HepG2 (cell line): Measurements from ENCODE around the gene TH. TPM values are rescaled to one million over a fixed set of nuclear protein-coding genes. Genes with fewer than 3 reads are reported as not detected.

Experiments used
- HMG20A ChIP-seq: IDR thresholded peaks from 2 replicates; pipeline ENCODE4 v1.6.1; 2016; ENCODE audit warnings: borderline replicate concordance
- ZNF34 ChIP-seq: sonication (generic); formaldehyde crosslinking; IDR thresholded peaks from 2 replicates; pipeline ENCODE4 v1.4.0; 2020; ENCODE audit warnings: mild to moderate bottlenecking, missing genetic modification reagents, borderline replicate concordance
- ZNF552 ChIP-seq: sonication (generic); formaldehyde crosslinking; IDR thresholded peaks from 2 replicates; pipeline ENCODE4 v1.9.0; 2022; ENCODE audit warnings: missing genetic modification reagents, mild to moderate bottlenecking, borderline replicate concordance
- ZNF567 ChIP-seq: sonication (generic); formaldehyde crosslinking; IDR thresholded peaks from 2 replicates; pipeline ENCODE4 v1.8.1; 2023; ENCODE audit warnings: mild to moderate bottlenecking, missing genetic modification reagents, borderline replicate concordance
- polyA plus RNA-seq, 8 experiments: library from polyadenylated mRNA; depleted of rRNA in 3 of 8; stranded (reverse) in 7 of 8; unstranded in 1 of 8; fragments of >200 nt; fragmentation: Illumina TruSeq in 4 of 8; extraction: Trizol in 4 of 8; gene quantifications; 2 replicates each; pipeline versions ENCODE4 v1.2.1 to v1.2.3, GENCODE V29; 2011 to 2016; ENCODE audit warnings: low read depth in 4 of 8, missing spikeins in 1 of 8, mixed read lengths in 1 of 8; ENCODE audit not compliant: insufficient read depth in 1 of 8
- total RNA-seq, 5 experiments: library from RNA; depleted of rRNA; stranded (reverse); fragments of >200 nt; fragmentation: Illumina TruSeq; extraction: Trizol; gene quantifications; 2 replicates each; pipeline ENCODE4 v1.2.3, GENCODE V29; 2016; ENCODE audit warnings: low read depth in 1 of 5
- TF ChIP-seq, protein P1 (sequence below): sonication (generic); formaldehyde crosslinking; IDR thresholded peaks from 2 replicates; pipeline ENCODE4 v1.8.1; 2022; ENCODE audit warnings: low read depth, mild to moderate bottlenecking, missing genetic modification reagents
- TF ChIP-seq, protein P2 (sequence below): sonication (generic); formaldehyde crosslinking; IDR thresholded peaks from 2 replicates; pipeline ENCODE4 v1.4.0; 2020; ENCODE audit warnings: missing genetic modification reagents
- TF ChIP-seq, protein P3 (sequence below): sonication (generic); formaldehyde crosslinking; IDR thresholded peaks from 2 replicates; pipeline ENCODE4 v1.8.1; 2023; ENCODE audit warnings: mild to moderate bottlenecking, moderate library complexity, missing genetic modification reagents

TH gene
- total and polyA plus RNA-seq, 2 of the 13 experiments (the other 11 are each of a cell fraction or from before 2014, with no cell fraction given), result 0.36 TPM; not detected in 1

DNA sequence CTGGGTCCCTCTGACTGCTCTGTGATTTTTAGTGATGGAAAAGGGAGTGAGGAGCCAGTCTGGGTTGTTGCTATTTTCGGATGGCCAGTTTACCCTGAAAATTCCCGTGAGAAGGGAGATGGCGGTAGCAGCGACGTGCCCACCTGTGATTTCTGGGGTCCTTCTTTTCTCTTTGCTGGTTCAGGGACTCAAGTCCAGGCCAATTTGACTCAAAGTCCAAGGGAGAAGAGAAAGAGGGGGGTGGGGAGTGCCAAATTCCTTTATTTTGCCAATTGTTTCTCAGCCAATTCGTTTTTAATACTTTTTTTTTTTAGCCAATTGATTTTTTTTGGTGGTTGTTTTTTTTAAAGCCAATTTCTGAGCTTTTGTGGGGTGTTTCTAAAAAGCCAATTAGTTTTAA, 39.4 kb downstream of the TH start (continued):
- TF ChIP-seq, protein P1, sequence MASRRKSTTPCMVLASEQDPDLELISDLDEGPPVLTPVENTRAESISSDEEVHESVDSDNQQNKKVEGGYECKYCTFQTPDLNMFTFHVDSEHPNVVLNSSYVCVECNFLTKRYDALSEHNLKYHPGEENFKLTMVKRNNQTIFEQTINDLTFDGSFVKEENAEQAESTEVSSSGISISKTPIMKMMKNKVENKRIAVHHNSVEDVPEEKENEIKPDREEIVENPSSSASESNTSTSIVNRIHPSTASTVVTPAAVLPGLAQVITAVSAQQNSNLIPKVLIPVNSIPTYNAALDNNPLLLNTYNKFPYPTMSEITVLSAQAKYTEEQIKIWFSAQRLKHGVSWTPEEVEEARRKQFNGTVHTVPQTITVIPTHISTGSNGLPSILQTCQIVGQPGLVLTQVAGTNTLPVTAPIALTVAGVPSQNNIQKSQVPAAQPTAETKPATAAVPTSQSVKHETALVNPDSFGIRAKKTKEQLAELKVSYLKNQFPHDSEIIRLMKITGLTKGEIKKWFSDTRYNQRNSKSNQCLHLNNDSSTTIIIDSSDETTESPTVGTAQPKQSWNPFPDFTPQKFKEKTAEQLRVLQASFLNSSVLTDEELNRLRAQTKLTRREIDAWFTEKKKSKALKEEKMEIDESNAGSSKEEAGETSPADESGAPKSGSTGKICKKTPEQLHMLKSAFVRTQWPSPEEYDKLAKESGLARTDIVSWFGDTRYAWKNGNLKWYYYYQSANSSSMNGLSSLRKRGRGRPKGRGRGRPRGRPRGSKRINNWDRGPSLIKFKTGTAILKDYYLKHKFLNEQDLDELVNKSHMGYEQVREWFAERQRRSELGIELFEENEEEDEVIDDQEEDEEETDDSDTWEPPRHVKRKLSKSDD (CRISPR knock-in tag), result no peak
- TF ChIP-seq, protein P2, sequence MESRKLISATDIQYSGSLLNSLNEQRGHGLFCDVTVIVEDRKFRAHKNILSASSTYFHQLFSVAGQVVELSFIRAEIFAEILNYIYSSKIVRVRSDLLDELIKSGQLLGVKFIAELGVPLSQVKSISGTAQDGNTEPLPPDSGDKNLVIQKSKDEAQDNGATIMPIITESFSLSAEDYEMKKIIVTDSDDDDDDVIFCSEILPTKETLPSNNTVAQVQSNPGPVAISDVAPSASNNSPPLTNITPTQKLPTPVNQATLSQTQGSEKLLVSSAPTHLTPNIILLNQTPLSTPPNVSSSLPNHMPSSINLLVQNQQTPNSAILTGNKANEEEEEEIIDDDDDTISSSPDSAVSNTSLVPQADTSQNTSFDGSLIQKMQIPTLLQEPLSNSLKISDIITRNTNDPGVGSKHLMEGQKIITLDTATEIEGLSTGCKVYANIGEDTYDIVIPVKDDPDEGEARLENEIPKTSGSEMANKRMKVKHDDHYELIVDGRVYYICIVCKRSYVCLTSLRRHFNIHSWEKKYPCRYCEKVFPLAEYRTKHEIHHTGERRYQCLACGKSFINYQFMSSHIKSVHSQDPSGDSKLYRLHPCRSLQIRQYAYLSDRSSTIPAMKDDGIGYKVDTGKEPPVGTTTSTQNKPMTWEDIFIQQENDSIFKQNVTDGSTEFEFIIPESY (CRISPR knock-in tag), result peak; percentile 65; the same call in 1 of the 2 replicates
- TF ChIP-seq ZNF567 (CRISPR knock-in tag) (no peak), HMG20A (CRISPR knock-in tag) (no peak), ZNF552 (CRISPR knock-in tag) (no peak), ZNF34 (CRISPR knock-in tag) (no peak)
- TF ChIP-seq, protein P3, sequence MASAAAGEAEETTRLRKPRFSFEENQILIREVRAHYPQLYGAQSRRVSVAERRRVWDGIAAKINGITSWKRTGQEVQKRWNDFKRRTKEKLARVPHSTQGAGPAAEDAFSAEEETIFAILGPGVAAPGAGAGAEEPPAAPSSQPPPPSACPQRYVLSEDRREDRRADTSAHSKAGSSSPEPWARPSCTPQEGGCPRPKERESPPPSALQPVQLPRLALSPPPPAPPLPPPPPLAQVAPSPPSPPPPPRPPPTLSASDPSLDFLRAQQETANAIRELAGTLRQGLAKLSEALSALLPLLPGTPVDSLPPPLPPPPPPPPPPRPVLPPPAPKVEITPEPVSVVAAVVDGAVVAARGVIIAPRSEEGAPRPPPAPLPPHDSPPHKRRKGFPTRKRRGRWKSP (CRISPR knock-in tag), result no peak
